Erythroblast (primary cell): ENCODE measurements around the gene MAML2.

Experiments used
- GATA1 ChIP-seq: IDR thresholded peaks from 2 replicates; pipeline ENCODE4 v1.6.1; 2011; ENCODE audit warnings: low read depth, mild to moderate bottlenecking, control low read depth, low read length, moderate library complexity
- POLR2A ChIP-seq: IDR thresholded peaks from 2 replicates; pipeline ENCODE4 v1.6.1; 2011; ENCODE audit warnings: mild to moderate bottlenecking, low read length

- TF ChIP-seq POLR2A (no peak), GATA1 (no peak)
These were observed 173.7 kb downstream of the MAML2 start for GRCh38 chr11:96169250-96169649.
